Myometrial cell (primary cell): ENCODE data around the gene DNAH3. TPM values are rescaled to one million over a fixed set of nuclear protein-coding genes. Genes with fewer than 3 reads are reported as not detected.

Experiments used
- total RNA-seq: library from RNA; depleted of rRNA; stranded (reverse); fragments of >200 nt; gene quantifications from 2 replicates; pipeline ENCODE4 v1.2.3, GENCODE V29; 2015

DNAH3 gene
- total RNA-seq, result not detected in 2 replicates

GRCh38 chr16:21150375-21151001, at the start of gene DNAH3:
DNAH3 (minus strand) TSS chr16:21150846; CDS start chr16:21150319, 527 bp downstream.

GRCh38 chr16:21158208-21159110, 7.8 kb upstream of the DNAH3 start, which contains the start of gene LDAF1:
LDAF1 (plus strand) TSS chr16:21158674; CDS start chr16:21161183, 2,509 bp downstream.

GRCh38 chr16:20900299-20901067, 250.2 kb downstream of the DNAH3 start, which contains the start of the genes DCUN1D3 and LYRM1:
DCUN1D3 (minus strand) TSS chr16:20900358; CDS start chr16:20862538, 37,820 bp downstream.
LYRM1 (plus strand) TSS chr16:20900771; CDS start chr16:20915556, 14,785 bp downstream.

Other genes with a start within 250 kb of the DNAH3 start
- 42.7 and 54.4 TPM in 2 replicates for gene LDAF1, start 7.8 kb upstream of the DNAH3 start, total RNA-seq
- not detected in 2 replicates for gene ZP2, start 60.7 kb upstream of the DNAH3 start, total RNA-seq
- gene ANKS4B, start 82.9 kb upstream of the DNAH3 start, total RNA-seq, result not detected in 2 replicates
- not detected in 2 replicates for gene CRYM, start 127.4 kb upstream of the DNAH3 start, total RNA-seq